ENCODE data around the gene ZBTB44.

GRCh38 chr11:130211144-130211543 is 103.6 kb downstream of the ZBTB44 start:
- TF ChIP-seq POLR2AphosphoS5 (IDR thresholded peaks at IDR 0.05; ENCODE audit: low read depth, low read length) = no peak
- TF ChIP-seq TAF1 (IDR thresholded peaks at IDR 0.05; ENCODE audit: borderline replicate concordance, insufficient read depth, low read length) = no peak
- no peak for TF ChIP-seq REST (IDR thresholded peaks at IDR 0.05; ENCODE audit: insufficient read depth in 1 of 2, low read depth in 2 of 2, low read length in 2 of 2)
- no peak for TF ChIP-seq SIN3A (IDR thresholded peaks at IDR 0.05; ENCODE audit: borderline replicate concordance, insufficient read depth, low read length)

Measured in PFSK-1 (cell line).